ENCODE measurements around the gene MOSPD3.

- TF ChIP-seq CTCF (conservative IDR thresholded peaks at IDR 0.05; ENCODE audit: low read depth, low read length): no peak
- no peak for TF ChIP-seq EZH2 (IDR thresholded peaks at IDR 0.05; ENCODE audit: low read length, unreplicated experiment)
- TF ChIP-seq EZH2phosphoT487 (IDR thresholded peaks at IDR 0.05; ENCODE audit: borderline replicate concordance, low read length): no peak
Observed at GRCh38 chr7:100577103-100577502, 35.2 kb upstream of the MOSPD3 start.
